ENCODE data around the gene ZNF638.

Gene ZNF638

GRCh38 chr2:71474744-71475397, 143.3 kb downstream of the ZNF638 start:
- no peak for DNase-seq

GRCh38 chr2:71476495-71476894, 144.9 kb downstream of the ZNF638 start:
- no peak for DNase-seq

GRCh38 chr2:71477231-71477691, 145.7 kb downstream of the ZNF638 start:
- DNase-seq = no peak

- DNase-seq = no peak
Measured at GRCh38 chr2:71478806-71479205, 147.2 kb downstream of the ZNF638 start.

GRCh38 chr2:71479261-71479660, 147.7 kb downstream of the ZNF638 start:
- DNase-seq = no peak

- no peak for DNase-seq
Measured at GRCh38 chr2:71481111-71481510, 149.5 kb downstream of the ZNF638 start.

GRCh38 chr2:71482055-71482454, 150.5 kb downstream of the ZNF638 start:
- no peak for DNase-seq

GRCh38 chr2:71483246-71483645, 151.7 kb downstream of the ZNF638 start:
- DNase-seq = no peak

GRCh38 chr2:71484354-71484753, 152.8 kb downstream of the ZNF638 start:
- no peak for DNase-seq

Measured in activated CD4-positive, alpha-beta T cell treated with anti-CD3 and anti-CD28 coated beads, Interleukin-10, Interleukin-2, amounts not matched to agents 100 ng/mL and 50 ng/mL, durations not matched to agents 16 hours and 8 hours (primary cell).